ENCODE data around the gene HEXD. TPM values are rescaled to one million over a fixed set of nuclear protein-coding genes. Genes with fewer than 3 reads are reported as not detected.
"Not testable (repeated sequence)": the region's sequence is repeated elsewhere in the genome, so short reads cannot be mapped to it uniquely, and the experiment has no call there.

The HEXD gene
- polyA plus RNA-seq, 1 experiment: 9.1 TPM

- DNase-seq (ENCODE audit: low read depth, low spot score): no peak
- Histone ChIP-seq H3K27me3 (ENCODE audit: control insufficient read depth, insufficient read depth, low read length) (peaks cover 55% of the 10 kb centered on the region), H3K27ac (ENCODE audit: low read depth, low read length) (no peak overlapping the region), H3K9me3 (ENCODE audit: control insufficient read depth, insufficient read depth, low read length) (peaks cover 2% of the 10 kb centered on the region; the same call in 1 of the 2 replicates), H3K4me3 (ENCODE audit: low read depth, low read length) (no peak overlapping the region)
- ChIA-PET CTCF (no interaction called here), POLR2A (interaction anchor here (0.6 kb wide), 1 partner anchor 122 kb away, joined by 11 read pairs; no protein-coding TSS in a partner anchor)
- no peak for TF ChIP-seq CTCF (IDR thresholded peaks at IDR 0.05; ENCODE audit: low read depth, low read length)
Measured at GRCh38 chr17:82376042-82376730, 42.0 kb upstream of the HEXD start.

- H3K4me3 ChIP-seq (ENCODE audit: low read depth, low read length); H3K9me3 ChIP-seq (ENCODE audit: control insufficient read depth, insufficient read depth, low read length); H3K27ac ChIP-seq (ENCODE audit: low read depth, low read length); POLR2A ChIA-PET; DNase-seq (ENCODE audit: low read depth, low spot score); CTCF ChIA-PET: not testable (repeated sequence)
- peaks cover 46% of the 10 kb centered on the region for H3K27me3 ChIP-seq (ENCODE audit: control insufficient read depth, insufficient read depth, low read length)
Measured at GRCh38 chr17:82377294-82377693, 40.9 kb upstream of the HEXD start.

- ChIA-PET CTCF (no interaction called here), POLR2A (no interaction called here)
- Histone ChIP-seq H3K4me3 (ENCODE audit: low read depth, low read length) (no peak overlapping the region), H3K27me3 (ENCODE audit: control insufficient read depth, insufficient read depth, low read length) (peaks cover 40% of the 10 kb centered on the region), H3K27ac (ENCODE audit: low read depth, low read length) (no peak overlapping the region), H3K9me3 (ENCODE audit: control insufficient read depth, insufficient read depth, low read length) (no peaks in the 10 kb centered on the region; the same call in 1 of the 2 replicates)
- no peak for TF ChIP-seq CTCF (IDR thresholded peaks at IDR 0.05; ENCODE audit: low read depth, low read length)
- no peak for DNase-seq (ENCODE audit: low read depth, low spot score)
Measured at GRCh38 chr17:82377924-82378740, 40.0 kb upstream of the HEXD start.

- CTCF ChIA-PET: no interaction called here
Measured at GRCh38 chr17:82378741-82379021, 39.5 kb upstream of the HEXD start.

More at GRCh38 chr17:82378741-82379021, 39.5 kb upstream of the HEXD start:
- Histone ChIP-seq H3K27ac (ENCODE audit: low read depth, low read length) (no peak overlapping the region), H3K27me3 (ENCODE audit: control insufficient read depth, insufficient read depth, low read length) (peaks cover 40% of the 10 kb centered on the region), H3K4me3 (ENCODE audit: low read depth, low read length) (no peak overlapping the region), H3K9me3 (ENCODE audit: control insufficient read depth, insufficient read depth, low read length) (no peaks in the 10 kb centered on the region; the same call in 1 of the 2 replicates)
- POLR2A ChIA-PET: no interaction called here
- TF ChIP-seq CTCF (IDR thresholded peaks at IDR 0.05; ENCODE audit: low read depth, low read length): no peak
- no peak for DNase-seq (ENCODE audit: low read depth, low spot score)
